ENCODE measurements around the gene SIGMAR1.

- TF ChIP-seq CTCF (conservative IDR thresholded peaks at IDR 0.05), result no peak
- no peak for TF ChIP-seq ZFX (IDR thresholded peaks at IDR 0.05)
Measured at GRCh38 chr9:34606905-34607304, 30.7 kb downstream of the SIGMAR1 start.

All from C4-2B (cell line).